Measurements from ENCODE around the gene SGK2. TPM values are rescaled to one million over a fixed set of nuclear protein-coding genes. Genes with fewer than 3 reads are reported as not detected.

SGK2 gene
- total RNA-seq, 2 donors from 2014 or later, result 1.6 to 5.3 TPM

- Histone ChIP-seq H3K4me3 (ENCODE audit: low read length) (no peak overlapping the region), H3K9ac (ENCODE audit: extremely low read depth, low read length, poor library complexity, severe bottlenecking) (no peak overlapping the region), H3K27ac (ENCODE audit: low read depth, low read length) (no peak overlapping the region), H3K4me1 (ENCODE audit: control insufficient read depth, insufficient read depth, low read length) (no peaks in the 10 kb centered on the region), H3K36me3 (ENCODE audit: control insufficient read depth, insufficient read depth, low read length) (peaks cover 8% of the 10 kb centered on the region), H3K27me3 (ENCODE audit: control insufficient read depth, insufficient read depth, low read length, poor library complexity, severe bottlenecking) (no peaks in the 10 kb centered on the region), H3K9me3 (ENCODE audit: control insufficient read depth, low read length) (no peaks in the 10 kb centered on the region)
- H3K9me3 Mint-ChIP-seq, result no peaks in the 10 kb centered on the region
- TF ChIP-seq CTCF (conservative IDR thresholded peaks at IDR 0.05), result no peak
- H3K27me3 Mint-ChIP-seq (ENCODE audit: insufficient read depth), result no peaks in the 10 kb centered on the region
- H3K36me3 Mint-ChIP-seq (ENCODE audit: low read depth), result peaks cover 14% of the 10 kb centered on the region
- DNase-seq, result no peak
- WGBS, 2 experiments (ENCODE audit: insufficient coverage in 1 of 2, insufficient read length in 1 of 2), result 86 to 95% methylated on average over 4 to 7 of the region's 7 CpGs
- H3K4me3 Mint-ChIP-seq, result no peak overlapping the region
- H3K4me1 Mint-ChIP-seq, result no peaks in the 10 kb centered on the region
- no peak overlapping the region for H3K27ac Mint-ChIP-seq
Measured at GRCh38 chr20:43535370-43536004, 23.3 kb upstream of the SGK2 start.

- 91 to 96% methylated on average over 16 to 19 of the region's 19 CpGs for WGBS, 2 experiments (ENCODE audit: insufficient coverage in 1 of 2, insufficient read length in 1 of 2)
- DNase-seq, result no peak
- no peaks in the 10 kb centered on the region for H3K27me3 ChIP-seq (ENCODE audit: control insufficient read depth, insufficient read depth, low read length, poor library complexity, severe bottlenecking)
- no peak overlapping the region for H3K4me3 Mint-ChIP-seq
- no peak overlapping the region for H3K9ac ChIP-seq (ENCODE audit: extremely low read depth, low read length, poor library complexity, severe bottlenecking)
- no peaks in the 10 kb centered on the region for H3K9me3 Mint-ChIP-seq
- no peak for TF ChIP-seq CTCF (conservative IDR thresholded peaks at IDR 0.05)
- peaks cover 10% of the 10 kb centered on the region for H3K36me3 ChIP-seq (ENCODE audit: control insufficient read depth, insufficient read depth, low read length)
- H3K4me3 ChIP-seq (ENCODE audit: low read length), result no peak overlapping the region
- no peak overlapping the region for H3K27ac ChIP-seq (ENCODE audit: low read depth, low read length)
- peaks cover 14% of the 10 kb centered on the region for H3K36me3 Mint-ChIP-seq (ENCODE audit: low read depth)
- H3K4me1 ChIP-seq (ENCODE audit: control insufficient read depth, insufficient read depth, low read length), result no peaks in the 10 kb centered on the region
- H3K27me3 Mint-ChIP-seq (ENCODE audit: insufficient read depth), result no peaks in the 10 kb centered on the region
- H3K9me3 ChIP-seq (ENCODE audit: control insufficient read depth, low read length), result no peaks in the 10 kb centered on the region
- H3K4me1 Mint-ChIP-seq, result no peaks in the 10 kb centered on the region
- no peak overlapping the region for H3K27ac Mint-ChIP-seq
Measured at GRCh38 chr20:43536041-43536816, 22.6 kb upstream of the SGK2 start.

- WGBS, 2 experiments (ENCODE audit: insufficient coverage in 1 of 2, insufficient read length in 1 of 2), result 83 to 92% methylated on average over 2 of the region's 2 CpGs
Measured at GRCh38 chr20:43536817-43537440, 21.9 kb upstream of the SGK2 start.

More at GRCh38 chr20:43536817-43537440, 21.9 kb upstream of the SGK2 start:
- H3K27ac Mint-ChIP-seq, result no peak overlapping the region
- H3K36me3 Mint-ChIP-seq (ENCODE audit: low read depth), result peaks cover 14% of the 10 kb centered on the region
- no peaks in the 10 kb centered on the region for H3K4me1 ChIP-seq (ENCODE audit: control insufficient read depth, insufficient read depth, low read length)
- H3K27me3 ChIP-seq (ENCODE audit: control insufficient read depth, insufficient read depth, low read length, poor library complexity, severe bottlenecking), result no peaks in the 10 kb centered on the region
- no peak overlapping the region for H3K27ac ChIP-seq (ENCODE audit: low read depth, low read length)
- no peak overlapping the region for H3K9ac ChIP-seq (ENCODE audit: extremely low read depth, low read length, poor library complexity, severe bottlenecking)
- no peaks in the 10 kb centered on the region for H3K4me1 Mint-ChIP-seq
- H3K27me3 Mint-ChIP-seq (ENCODE audit: insufficient read depth), result no peaks in the 10 kb centered on the region
- peaks cover 16% of the 10 kb centered on the region for H3K36me3 ChIP-seq (ENCODE audit: control insufficient read depth, insufficient read depth, low read length)
- no peak overlapping the region for H3K4me3 ChIP-seq (ENCODE audit: low read length)
- H3K9me3 Mint-ChIP-seq, result no peaks in the 10 kb centered on the region
- H3K9me3 ChIP-seq (ENCODE audit: control insufficient read depth, low read length), result no peaks in the 10 kb centered on the region
- TF ChIP-seq CTCF (conservative IDR thresholded peaks at IDR 0.05), result no peak
- H3K4me3 Mint-ChIP-seq, result no peak overlapping the region
- no peak for DNase-seq

Data from endodermal cell (in vitro differentiated cells).